Measurements from ENCODE around the gene MPZL3.
"Not testable (repeated sequence)": the region's sequence is repeated elsewhere in the genome, so short reads cannot be mapped to it uniquely, and the experiment has no call there.

MPZL3 gene

DNA sequence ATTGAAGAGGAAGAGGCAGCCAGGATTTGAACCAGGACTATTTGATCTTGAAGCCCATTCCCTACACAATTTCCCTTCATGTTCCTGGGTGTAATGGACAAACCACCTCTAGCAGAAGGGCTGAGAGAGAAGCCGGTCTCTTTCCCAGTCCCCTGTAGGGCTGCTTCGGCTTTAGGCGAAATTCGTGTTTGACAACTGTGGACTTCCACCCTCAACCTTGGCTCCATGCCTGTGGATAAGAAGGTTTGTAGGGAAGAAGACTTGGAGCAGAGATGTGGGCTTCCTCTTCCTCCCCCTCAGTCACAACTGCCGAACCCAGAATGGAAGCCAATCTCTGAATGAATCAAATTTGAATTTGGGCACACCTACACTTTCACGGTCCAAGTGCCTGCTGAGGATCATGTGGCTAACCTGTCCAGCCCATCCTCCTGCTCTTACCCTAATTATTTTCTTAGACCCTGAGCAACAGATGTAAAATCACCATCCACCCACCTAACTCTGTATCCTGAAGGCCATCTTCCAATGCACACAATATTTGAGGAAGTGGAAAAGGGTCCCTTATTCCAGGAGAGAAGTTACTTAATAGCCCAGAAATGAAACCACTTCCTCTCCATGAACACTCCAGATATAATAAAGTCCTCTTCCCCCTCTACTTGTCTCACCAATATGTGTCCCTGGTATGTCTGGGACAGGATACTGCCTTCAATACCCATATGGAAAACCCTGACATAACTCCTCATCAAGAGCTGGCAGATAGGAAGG lies 65.6 kb downstream of the MPZL3 start:
- TF ChIP-seq EZH2 (IDR thresholded peaks at IDR 0.05) (no peak), FOXP2 (optimal IDR thresholded peaks at IDR 0.05; ENCODE audit: control extremely low read depth, extremely low read length, insufficient read depth) (no peak), POLR2AphosphoS5 (IDR thresholded peaks at IDR 0.05; ENCODE audit: borderline replicate concordance, low read depth, low read length) (no peak)
- no peak overlapping the region for H3K9ac ChIP-seq (ENCODE audit: insufficient read length)
- no peak overlapping the region for H3K27ac ChIP-seq
- DNase-seq (ENCODE audit: low read depth, low spot score), result no peak
- H3K4me3 ChIP-seq, result no peak overlapping the region
- H3K36me3 ChIP-seq (ENCODE audit: insufficient read depth, low read length), result no peaks in the 10 kb centered on the region
- no peaks in the 10 kb centered on the region for H3K9me3 ChIP-seq (ENCODE audit: low read depth, low read length)

- DNase-seq (ENCODE audit: low read depth, low spot score), result no peak
- no peaks in the 10 kb centered on the region for H3K36me3 ChIP-seq (ENCODE audit: insufficient read depth, low read length)
- H3K9me3 ChIP-seq (ENCODE audit: low read depth, low read length), result no peaks in the 10 kb centered on the region
- H3K27ac ChIP-seq, result no peak overlapping the region
- H3K9ac ChIP-seq (ENCODE audit: insufficient read length), result no peak overlapping the region
- no peak overlapping the region for H3K4me3 ChIP-seq
- TF ChIP-seq FOXP2 (optimal IDR thresholded peaks at IDR 0.05; ENCODE audit: control extremely low read depth, extremely low read length, insufficient read depth) (no peak), EZH2 (IDR thresholded peaks at IDR 0.05) (no peak), POLR2AphosphoS5 (IDR thresholded peaks at IDR 0.05; ENCODE audit: borderline replicate concordance, low read depth, low read length) (no peak)
These were observed 67.2 kb downstream of the MPZL3 start for GRCh38 chr11:118184784-118185579.

GRCh38 chr11:118183691-118184090 lies 68.5 kb downstream of the MPZL3 start:
- not testable (repeated sequence) for H3K36me3 ChIP-seq (ENCODE audit: insufficient read depth, low read length); H3K9ac ChIP-seq (ENCODE audit: insufficient read length); DNase-seq (ENCODE audit: low read depth, low spot score); H3K27ac ChIP-seq; H3K9me3 ChIP-seq (ENCODE audit: low read depth, low read length); H3K4me3 ChIP-seq

DNA sequence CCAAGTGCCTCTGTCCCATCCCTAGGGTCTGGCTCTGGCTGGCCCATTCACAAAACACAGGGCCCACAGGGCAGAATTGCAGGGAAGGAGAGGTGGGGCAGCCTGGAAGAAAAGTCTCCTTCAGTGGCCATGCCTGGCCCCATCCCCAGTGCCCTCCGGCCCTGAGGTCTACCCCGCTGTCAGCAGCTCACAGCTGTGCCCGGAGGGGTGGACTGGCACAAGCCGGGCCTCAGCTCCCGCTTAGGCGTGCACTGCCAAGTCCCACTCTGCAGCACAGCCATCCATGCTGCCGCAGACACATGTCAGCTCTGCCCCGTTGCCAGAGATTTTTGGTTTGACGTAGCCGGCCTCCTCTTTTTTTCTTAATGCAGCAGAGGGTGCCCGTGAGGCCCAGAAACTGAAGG lies 71.9 kb downstream of the MPZL3 start:
- no peak for DNase-seq (ENCODE audit: low read depth, low spot score)
- no peak overlapping the region for H3K4me3 ChIP-seq
- TF ChIP-seq FOXP2 (optimal IDR thresholded peaks at IDR 0.05; ENCODE audit: control extremely low read depth, extremely low read length, insufficient read depth) (no peak), POLR2AphosphoS5 (IDR thresholded peaks at IDR 0.05; ENCODE audit: borderline replicate concordance, low read depth, low read length) (no peak), EZH2 (IDR thresholded peaks at IDR 0.05) (no peak)

GRCh38 chr11:118176778-118177134 lies 75.4 kb downstream of the MPZL3 start:
- Histone ChIP-seq H3K27ac (no peak overlapping the region), H3K4me3 (no peak overlapping the region), H3K9ac (ENCODE audit: insufficient read length) (no peak overlapping the region), H3K9me3 (ENCODE audit: low read depth, low read length) (no peaks in the 10 kb centered on the region), H3K36me3 (ENCODE audit: insufficient read depth, low read length) (no peaks in the 10 kb centered on the region)
- no peak for DNase-seq (ENCODE audit: low read depth, low spot score)
- TF ChIP-seq FOXP2 (optimal IDR thresholded peaks at IDR 0.05; ENCODE audit: control extremely low read depth, extremely low read length, insufficient read depth), result no peak
- TF ChIP-seq POLR2AphosphoS5 (IDR thresholded peaks at IDR 0.05; ENCODE audit: borderline replicate concordance, low read depth, low read length), result no peak
- no peak for TF ChIP-seq EZH2 (IDR thresholded peaks at IDR 0.05)

More for the DNA sequence above, 71.9 kb downstream of the MPZL3 start:
- Histone ChIP-seq H3K9me3 (ENCODE audit: low read depth, low read length) (no peaks in the 10 kb centered on the region), H3K36me3 (ENCODE audit: insufficient read depth, low read length) (no peaks in the 10 kb centered on the region), H3K27ac (no peak overlapping the region), H3K9ac (ENCODE audit: insufficient read length) (no peak overlapping the region)

Data from SK-N-MC (cell line).